Activated T-cell treated with anti-CD3 and anti-CD28 coated beads, Interleukin-2, amount 50 U/mL, for 24 hours (primary cell): ENCODE measurements around the gene CFC1.
"Not testable (repeated sequence)": the region's sequence is repeated elsewhere in the genome, so short reads cannot be mapped to it uniquely, and the experiment has no call there.

Source experiments
- DNase-seq: peaks from one replicate; pipeline ENCODE4 v3.0.0-alpha.2; 2020
- H3K27ac Mint-ChIP-seq: 2 replicates; pipeline ENCODE4 v1.8.0; 2020; ENCODE audit warnings: mild to moderate bottlenecking, mixed read lengths
- H3K27me3 Mint-ChIP-seq: 2 replicates; pipeline ENCODE4 v1.8.0; 2020; ENCODE audit warnings: mixed read lengths
- H3K36me3 Mint-ChIP-seq: 2 replicates; pipeline ENCODE4 v1.8.0; 2020; ENCODE audit warnings: low read depth, mixed read lengths
- H3K4me1 Mint-ChIP-seq: 2 replicates; pipeline ENCODE4 v1.8.0; 2020; ENCODE audit warnings: low read depth, mixed read lengths
- H3K4me3 Mint-ChIP-seq: 2 replicates; pipeline ENCODE4 v1.8.0; 2020; ENCODE audit warnings: mild to moderate bottlenecking, moderate library complexity, mixed read lengths
- H3K9me3 Mint-ChIP-seq: 2 replicates; pipeline ENCODE4 v1.8.0; 2020; ENCODE audit warnings: mixed read lengths

Gene CFC1

GRCh38 chr2:130592791-130593414 is 6.5 kb downstream of the CFC1 start:
- H3K27me3 Mint-ChIP-seq, H3K4me1 Mint-ChIP-seq, H3K36me3 Mint-ChIP-seq, H3K27ac Mint-ChIP-seq, H3K4me3 Mint-ChIP-seq, H3K9me3 Mint-ChIP-seq, DNase-seq: not testable (repeated sequence)

GRCh38 chr2:130590842-130591359 is 8.5 kb downstream of the CFC1 start:
- not testable (repeated sequence) for H3K9me3 Mint-ChIP-seq, H3K36me3 Mint-ChIP-seq, DNase-seq, H3K4me3 Mint-ChIP-seq, H3K27me3 Mint-ChIP-seq, H3K27ac Mint-ChIP-seq, H3K4me1 Mint-ChIP-seq

- not testable (repeated sequence) for H3K4me1 Mint-ChIP-seq, H3K4me3 Mint-ChIP-seq, H3K27ac Mint-ChIP-seq, DNase-seq, H3K9me3 Mint-ChIP-seq, H3K36me3 Mint-ChIP-seq, H3K27me3 Mint-ChIP-seq
Observed at GRCh38 chr2:130590170-130590841, 9.1 kb downstream of the CFC1 start.

- H3K27me3 Mint-ChIP-seq, H3K9me3 Mint-ChIP-seq, H3K4me3 Mint-ChIP-seq, H3K36me3 Mint-ChIP-seq, H3K4me1 Mint-ChIP-seq: not testable (repeated sequence)
- DNase-seq, result peak; percentile 48
- peak overlapping the region; percentile 71 for H3K27ac Mint-ChIP-seq
Observed at GRCh38 chr2:130588688-130589458, 10.5 kb downstream of the CFC1 start.

- H3K27me3 Mint-ChIP-seq, H3K36me3 Mint-ChIP-seq, H3K4me1 Mint-ChIP-seq, H3K4me3 Mint-ChIP-seq, H3K27ac Mint-ChIP-seq, DNase-seq, H3K9me3 Mint-ChIP-seq: not testable (repeated sequence)
Observed at GRCh38 chr2:130584726-130585125, 14.6 kb downstream of the CFC1 start.

GRCh38 chr2:130583582-130583981 is 15.8 kb downstream of the CFC1 start:
- H3K4me3 Mint-ChIP-seq, H3K27ac Mint-ChIP-seq, H3K36me3 Mint-ChIP-seq, DNase-seq, H3K4me1 Mint-ChIP-seq, H3K27me3 Mint-ChIP-seq, H3K9me3 Mint-ChIP-seq: not testable (repeated sequence)

GRCh38 chr2:130582970-130583369 is 16.4 kb downstream of the CFC1 start:
- H3K27ac Mint-ChIP-seq, H3K9me3 Mint-ChIP-seq, H3K36me3 Mint-ChIP-seq, H3K27me3 Mint-ChIP-seq, H3K4me1 Mint-ChIP-seq, H3K4me3 Mint-ChIP-seq, DNase-seq: not testable (repeated sequence)

- H3K27me3 Mint-ChIP-seq, H3K4me1 Mint-ChIP-seq, H3K4me3 Mint-ChIP-seq, H3K27ac Mint-ChIP-seq, DNase-seq, H3K36me3 Mint-ChIP-seq, H3K9me3 Mint-ChIP-seq: not testable (repeated sequence)
Observed at GRCh38 chr2:130581491-130581890, 17.9 kb downstream of the CFC1 start.

GRCh38 chr2:130579121-130579520 is 20.3 kb downstream of the CFC1 start:
- H3K4me3 Mint-ChIP-seq, H3K9me3 Mint-ChIP-seq, H3K4me1 Mint-ChIP-seq, DNase-seq, H3K27me3 Mint-ChIP-seq, H3K27ac Mint-ChIP-seq, H3K36me3 Mint-ChIP-seq: not testable (repeated sequence)

- not testable (repeated sequence) for H3K27ac Mint-ChIP-seq
Observed at GRCh38 chr2:130577559-130577958, 21.8 kb downstream of the CFC1 start.

GRCh38 chr2:130576209-130576784 is 23.1 kb downstream of the CFC1 start:
- not testable (repeated sequence) for H3K27ac Mint-ChIP-seq, H3K9me3 Mint-ChIP-seq, H3K36me3 Mint-ChIP-seq, H3K27me3 Mint-ChIP-seq, H3K4me1 Mint-ChIP-seq, H3K4me3 Mint-ChIP-seq, DNase-seq

More at GRCh38 chr2:130577559-130577958, 21.8 kb downstream of the CFC1 start:
- H3K9me3 Mint-ChIP-seq, H3K4me3 Mint-ChIP-seq, DNase-seq, H3K36me3 Mint-ChIP-seq, H3K27me3 Mint-ChIP-seq, H3K4me1 Mint-ChIP-seq: not testable (repeated sequence)

GRCh38 chr2:130574230-130574629 is 25.1 kb downstream of the CFC1 start:
- not testable (repeated sequence) for H3K27ac Mint-ChIP-seq, H3K27me3 Mint-ChIP-seq, H3K4me3 Mint-ChIP-seq, DNase-seq, H3K4me1 Mint-ChIP-seq, H3K36me3 Mint-ChIP-seq, H3K9me3 Mint-ChIP-seq

GRCh38 chr2:130571929-130572328 is 27.4 kb downstream of the CFC1 start:
- H3K27me3 Mint-ChIP-seq, H3K4me3 Mint-ChIP-seq, H3K9me3 Mint-ChIP-seq, H3K4me1 Mint-ChIP-seq, H3K36me3 Mint-ChIP-seq, H3K27ac Mint-ChIP-seq, DNase-seq: not testable (repeated sequence)

- DNase-seq, H3K27ac Mint-ChIP-seq, H3K36me3 Mint-ChIP-seq, H3K9me3 Mint-ChIP-seq, H3K27me3 Mint-ChIP-seq, H3K4me3 Mint-ChIP-seq, H3K4me1 Mint-ChIP-seq: not testable (repeated sequence)
Observed at GRCh38 chr2:130566165-130566564, 33.2 kb downstream of the CFC1 start.

- H3K27me3 Mint-ChIP-seq, H3K36me3 Mint-ChIP-seq, H3K27ac Mint-ChIP-seq, H3K4me3 Mint-ChIP-seq, DNase-seq, H3K4me1 Mint-ChIP-seq, H3K9me3 Mint-ChIP-seq: not testable (repeated sequence)
Observed at GRCh38 chr2:130556441-130556840, 42.9 kb downstream of the CFC1 start.
